GM04504 (cell line): Measurements from ENCODE around the gene STH.
"Not testable (repeated sequence)": the region's sequence is repeated elsewhere in the genome, so short reads cannot be mapped to it uniquely, and the experiment has no call there.

ENCODE experiments used
- DNase-seq: peaks from one replicate; pipeline ENCODE4 v3.0.0-alpha.2; 2012; ENCODE audit warnings: low read depth

STH gene, protein sequence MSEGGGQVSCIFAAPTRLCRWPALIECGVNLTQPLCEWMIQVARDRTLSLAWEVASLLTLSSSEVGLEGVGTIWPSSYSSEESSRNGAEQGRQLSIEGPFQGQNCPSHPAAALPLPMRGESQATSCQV

DNA sequence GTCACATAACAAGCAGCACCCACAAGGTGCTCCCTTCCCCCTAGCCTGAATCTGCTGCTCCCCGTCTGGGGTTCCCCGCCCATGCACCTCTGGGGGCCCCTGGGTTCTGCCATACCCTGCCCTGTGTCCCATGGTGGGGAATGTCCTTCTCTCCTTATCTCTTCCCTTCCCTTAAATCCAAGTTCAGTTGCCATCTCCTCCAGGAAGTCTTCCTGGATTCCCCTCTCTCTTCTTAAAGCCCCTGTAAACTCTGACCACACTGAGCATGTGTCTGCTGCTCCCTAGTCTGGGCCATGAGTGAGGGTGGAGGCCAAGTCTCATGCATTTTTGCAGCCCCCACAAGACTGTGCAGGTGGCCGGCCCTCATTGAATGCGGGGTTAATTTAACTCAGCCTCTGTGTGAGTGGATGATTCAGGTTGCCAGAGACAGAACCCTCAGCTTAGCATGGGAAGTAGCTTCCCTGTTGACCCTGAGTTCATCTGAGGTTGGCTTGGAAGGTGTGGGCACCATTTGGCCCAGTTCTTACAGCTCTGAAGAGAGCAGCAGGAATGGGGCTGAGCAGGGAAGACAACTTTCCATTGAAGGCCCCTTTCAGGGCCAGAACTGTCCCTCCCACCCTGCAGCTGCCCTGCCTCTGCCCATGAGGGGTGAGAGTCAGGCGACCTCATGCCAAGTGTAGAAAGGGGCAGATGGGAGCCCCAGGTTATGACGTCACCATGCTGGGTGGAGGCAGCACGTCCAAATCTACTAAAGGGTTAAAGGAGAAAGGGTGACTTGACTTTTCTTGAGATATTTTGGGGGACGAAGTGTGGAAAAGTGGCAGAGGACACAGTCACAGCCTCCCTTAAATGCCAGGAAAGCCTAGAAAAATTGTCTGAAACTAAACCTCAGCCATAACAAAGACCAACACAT is at the start of gene STH:
Gene STH, plus strand, starts transcription at position 264 of the 913 bp plus-strand sequence. Its CDS starts 30 bp downstream, at position 294.
- DNase-seq: no peak

DNA sequence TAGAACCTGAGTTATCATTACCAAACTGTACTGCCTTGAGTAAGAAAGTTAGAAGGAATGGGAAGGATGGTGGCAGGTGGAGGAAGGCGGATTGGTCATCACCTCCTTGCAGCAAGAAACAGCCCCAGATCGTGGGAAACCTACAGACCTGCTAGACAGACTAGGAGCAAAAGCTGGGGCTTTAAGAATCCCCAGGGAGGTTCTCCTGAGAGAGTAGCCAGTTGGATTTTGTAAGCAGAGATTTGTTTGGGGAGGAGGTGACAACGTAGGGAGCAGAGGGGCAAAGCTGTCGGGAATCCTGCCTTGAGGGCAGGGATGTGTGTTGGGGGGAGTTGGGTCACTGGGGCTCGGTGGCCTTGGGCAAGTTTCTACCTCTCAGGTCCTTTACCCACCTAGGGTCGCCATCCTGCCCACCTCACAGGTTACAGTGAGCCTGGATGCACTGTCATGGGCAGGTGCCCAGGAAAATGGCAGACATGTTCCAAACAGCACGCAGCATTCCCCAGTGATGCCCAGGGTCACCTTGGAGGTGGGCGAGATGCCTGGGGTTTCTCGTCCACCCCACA is 49.2 kb upstream of the STH start:
- DNase-seq: no peak

DNA sequence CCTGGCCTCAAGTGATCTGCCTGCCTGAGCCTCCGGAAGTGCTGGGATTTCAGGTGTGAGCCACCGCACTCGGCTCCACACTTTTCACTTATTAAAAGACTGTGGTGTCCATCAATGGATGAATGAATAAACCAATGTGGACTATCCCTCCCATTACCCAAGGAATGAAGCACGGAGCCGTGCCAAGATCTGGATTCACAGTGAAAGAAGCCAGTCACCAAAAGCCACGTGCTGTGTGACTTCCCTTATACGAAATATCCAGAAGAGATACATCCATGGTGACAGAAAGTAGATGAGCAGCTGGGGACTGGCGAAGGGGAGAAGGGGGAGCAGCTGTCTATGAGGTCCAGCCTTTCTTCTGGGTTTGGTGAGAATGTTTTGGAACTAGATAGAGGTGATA is 48.2 kb upstream of the STH start:
- DNase-seq: no peak

DNA sequence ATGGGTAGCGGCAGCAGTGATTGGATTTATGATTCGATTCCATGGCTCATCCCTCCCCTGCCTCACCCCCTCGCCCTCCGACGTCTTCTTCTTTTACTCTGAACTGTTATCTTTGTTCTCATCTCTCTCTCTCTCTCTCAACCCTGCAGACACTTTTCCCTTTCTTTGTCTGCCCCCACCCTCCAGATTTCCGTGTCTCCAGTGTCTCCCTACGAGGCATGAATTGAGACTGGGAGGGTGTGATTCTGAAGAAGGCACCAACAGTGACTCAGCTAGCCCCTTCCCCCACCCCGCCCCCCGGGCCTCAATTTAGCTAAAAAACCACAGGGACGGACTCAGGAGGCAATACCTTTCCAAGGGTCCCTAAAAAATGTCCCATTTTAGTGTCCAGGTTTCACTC is 47.6 kb upstream of the STH start:
- DNase-seq: no peak

DNA sequence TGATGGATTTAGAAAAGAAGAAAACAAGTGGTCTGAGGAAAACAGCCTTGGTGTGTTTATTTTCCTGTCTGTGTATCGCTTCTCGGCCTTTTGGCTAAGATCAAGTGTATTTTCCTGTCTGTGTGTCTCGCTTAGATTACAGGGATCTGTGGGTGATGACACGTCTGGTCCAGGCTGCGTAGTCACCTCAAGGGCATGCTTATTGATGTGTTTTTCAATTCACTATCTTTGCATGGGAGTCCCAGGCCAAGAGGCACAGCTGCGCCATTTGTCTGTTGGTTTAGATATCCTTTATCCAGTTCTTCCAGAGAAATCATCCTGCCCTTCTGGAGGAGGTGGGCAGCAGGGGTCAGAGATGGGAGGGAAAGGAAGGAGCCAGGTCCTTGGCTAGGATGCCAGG is 47.1 kb upstream of the STH start:
- DNase-seq: no peak

- no peak for DNase-seq
These were observed 46.2 kb upstream of the STH start for GRCh38 chr17:45952814-45953320.

- DNase-seq: no peak
These were observed 45.5 kb upstream of the STH start for GRCh38 chr17:45953561-45953960.

GRCh38 chr17:45954914-45955313 is 44.1 kb upstream of the STH start:
- DNase-seq: no peak

DNA sequence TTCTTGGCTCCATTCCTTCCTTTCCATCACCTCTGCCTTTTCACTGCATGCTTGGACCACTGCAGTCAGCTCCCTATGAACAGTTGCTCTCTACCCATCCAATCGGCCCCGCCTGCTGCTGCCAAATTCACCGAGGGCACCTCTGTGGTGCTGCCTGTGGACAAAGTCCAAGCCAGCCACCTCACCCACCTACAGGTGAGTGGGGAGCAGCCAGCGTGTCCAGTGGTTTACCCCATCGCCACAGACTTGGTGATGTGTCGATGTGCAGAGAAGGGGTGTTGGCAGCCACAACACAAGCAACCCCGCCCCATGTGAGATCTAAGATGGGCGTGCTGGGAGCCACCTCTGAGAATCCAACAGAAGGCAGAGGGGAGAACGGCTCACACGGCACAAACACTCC is 43.7 kb upstream of the STH start:
- no peak for DNase-seq

DNA sequence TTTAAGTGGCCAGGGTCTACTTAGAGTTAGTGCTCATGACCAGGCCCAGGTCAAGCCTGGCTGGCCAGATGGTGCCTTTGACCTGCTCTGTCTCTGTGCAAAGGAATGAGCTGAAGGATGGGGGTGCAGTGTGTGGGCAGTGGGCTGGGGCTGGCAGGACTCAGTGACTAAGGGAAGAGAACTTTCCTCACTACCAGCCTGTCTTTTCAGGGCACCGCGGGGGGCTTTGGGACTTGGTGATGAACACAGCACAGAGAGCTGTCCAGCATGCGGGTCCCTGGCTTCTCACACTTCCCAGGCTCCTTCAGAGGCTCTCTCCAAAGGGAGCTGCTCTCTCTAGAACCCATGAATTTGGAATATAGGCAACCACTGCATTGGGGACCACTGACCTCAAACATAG is 43.0 kb upstream of the STH start:
- no peak for DNase-seq

DNA sequence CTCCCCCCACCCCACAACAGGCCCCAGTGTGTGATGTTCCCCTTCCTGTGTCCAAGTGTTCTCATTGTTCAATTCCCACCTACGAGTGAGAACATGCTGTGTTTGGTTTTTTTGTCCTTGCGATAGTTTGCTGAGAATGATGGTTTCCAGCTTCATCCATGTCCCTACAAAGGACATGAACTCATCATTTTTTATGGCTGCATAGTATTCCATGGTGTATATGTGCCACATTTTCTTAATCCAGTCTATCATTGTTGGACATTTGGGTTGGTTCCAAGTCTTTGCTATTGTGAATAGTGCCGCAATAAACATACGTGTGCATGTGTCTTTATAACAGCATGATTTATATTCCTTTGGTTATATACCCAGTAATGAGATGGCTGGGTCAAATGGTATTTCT is 42.3 kb upstream of the STH start:
- DNase-seq: not testable (repeated sequence)

DNA sequence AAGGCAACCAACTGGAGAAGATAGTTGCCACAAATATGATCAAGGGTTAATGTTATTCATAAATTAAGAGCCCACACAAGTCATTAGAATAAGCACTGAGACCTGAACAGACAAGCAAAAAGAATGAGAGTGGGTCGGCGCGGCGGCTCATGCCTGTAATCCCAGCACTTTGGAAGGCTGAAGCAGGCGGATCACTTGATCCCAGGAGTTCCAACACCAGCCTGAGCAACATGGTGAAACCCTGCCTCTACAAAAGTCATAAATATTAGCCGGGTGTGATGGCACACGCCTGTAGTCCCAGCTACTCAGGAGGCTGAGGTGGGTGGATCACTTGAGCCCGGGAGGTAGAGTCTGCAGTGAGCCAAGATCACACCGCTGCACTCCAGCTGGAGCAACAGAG is 40.7 kb upstream of the STH start:
- no peak for DNase-seq

- DNase-seq: no peak
These were observed 39.9 kb upstream of the STH start for GRCh38 chr17:45958994-45959665.

DNA sequence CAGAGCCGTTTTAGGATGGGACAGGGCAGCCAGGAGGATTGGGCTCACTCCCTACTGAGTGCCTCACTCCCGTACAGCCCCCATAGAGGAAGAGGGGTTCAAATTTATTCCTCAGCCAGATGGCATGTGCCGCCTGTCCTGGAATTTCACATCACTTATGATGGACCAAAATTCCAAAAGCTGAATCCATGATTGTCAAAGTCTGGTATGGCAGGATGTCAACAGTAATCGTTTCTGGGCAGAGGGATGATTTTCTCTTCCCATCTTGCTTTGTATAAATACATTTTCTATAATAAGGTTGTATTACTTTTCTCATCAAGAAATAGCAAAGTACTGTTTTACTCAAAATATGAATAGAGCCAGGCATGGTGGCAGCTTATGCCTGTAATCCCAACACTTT is 38.7 kb upstream of the STH start:
- DNase-seq: no peak

DNA sequence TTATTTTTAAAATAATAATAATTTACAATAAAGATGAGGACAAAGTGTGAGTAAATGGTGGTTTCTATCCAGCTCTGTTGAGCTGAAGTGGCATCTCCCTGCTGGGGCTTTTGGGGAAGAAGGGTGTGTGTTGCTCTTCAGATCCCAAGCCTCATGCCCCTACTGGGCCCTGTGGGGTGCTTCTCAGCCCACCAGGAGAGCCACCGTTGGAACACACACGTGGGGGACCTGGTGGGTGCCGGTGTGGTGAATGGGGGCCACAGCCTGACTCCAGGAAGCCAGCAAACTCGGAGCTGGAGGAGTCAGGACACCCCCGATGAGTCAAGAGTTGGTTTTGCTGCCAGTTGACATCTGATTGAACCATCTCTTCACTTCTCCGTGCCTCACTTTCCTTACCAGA is 37.8 kb upstream of the STH start:
- no peak for DNase-seq

DNA sequence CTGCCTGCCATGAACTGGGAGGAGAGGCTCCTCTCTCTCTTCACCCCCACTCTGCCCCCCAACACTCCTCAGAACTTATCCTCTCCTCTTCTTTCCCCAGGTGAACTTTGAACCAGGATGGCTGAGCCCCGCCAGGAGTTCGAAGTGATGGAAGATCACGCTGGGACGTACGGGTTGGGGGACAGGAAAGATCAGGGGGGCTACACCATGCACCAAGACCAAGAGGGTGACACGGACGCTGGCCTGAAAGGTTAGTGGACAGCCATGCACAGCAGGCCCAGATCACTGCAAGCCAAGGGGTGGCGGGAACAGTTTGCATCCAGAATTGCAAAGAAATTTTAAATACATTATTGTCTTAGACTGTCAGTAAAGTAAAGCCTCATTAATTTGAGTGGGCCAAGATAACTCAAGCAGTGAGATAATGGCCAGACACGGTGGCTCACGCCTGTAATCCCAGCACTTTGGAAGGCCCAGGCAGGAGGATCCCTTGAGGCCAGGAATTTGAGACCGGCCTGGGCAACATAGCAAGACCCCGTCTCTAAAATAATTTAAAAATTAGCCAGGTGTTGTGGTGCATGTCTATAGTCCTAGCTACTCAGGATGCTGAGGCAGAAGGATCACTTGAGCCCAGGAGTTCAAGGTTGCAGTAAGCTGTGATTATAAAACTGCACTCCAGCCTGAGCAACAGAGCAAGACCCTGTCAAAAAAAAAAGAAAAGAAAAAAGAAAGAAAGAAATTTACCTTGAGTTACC is 36.7 kb upstream of the STH start:
- DNase-seq: no peak

DNA sequence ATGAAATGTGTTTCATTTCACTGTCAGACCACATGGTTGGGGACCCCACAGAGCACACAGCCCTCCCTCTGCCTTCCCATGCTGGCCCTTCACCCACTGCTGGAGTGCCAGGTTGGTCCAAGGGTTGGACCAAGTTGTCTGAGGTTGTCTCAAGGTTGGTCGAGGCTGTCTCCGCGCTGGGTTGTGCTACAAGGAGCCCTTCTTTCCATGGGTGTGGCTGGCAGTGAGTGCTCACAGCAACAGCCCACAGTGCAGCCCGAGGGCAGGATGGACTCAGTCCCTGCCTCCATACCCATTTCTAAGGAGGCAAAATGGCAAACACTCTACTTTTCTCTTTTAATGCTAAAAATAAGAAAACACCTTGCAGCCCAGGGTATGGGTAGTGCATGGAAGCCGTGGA is 35.8 kb upstream of the STH start:
- no peak for DNase-seq

DNA sequence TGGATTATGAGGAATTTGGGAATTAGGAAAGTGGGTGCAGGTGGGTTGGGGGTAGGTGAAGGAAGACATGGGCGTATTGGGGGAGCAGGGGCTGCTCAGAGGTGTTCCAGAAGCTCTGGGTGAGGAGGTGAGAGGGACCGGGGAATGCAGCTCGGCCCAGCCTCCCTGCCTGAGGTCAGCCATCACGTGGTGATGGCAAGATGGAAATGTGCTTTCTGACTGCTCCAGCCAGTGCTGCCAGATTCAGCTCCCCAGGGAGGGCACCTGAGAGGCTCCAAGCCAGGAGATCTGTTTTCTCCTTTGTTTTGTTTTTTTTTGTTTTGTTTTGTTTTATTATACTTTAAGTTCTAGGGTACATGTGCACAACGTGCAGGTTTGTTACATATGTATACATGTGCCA is 35.2 kb upstream of the STH start:
- DNase-seq: no peak

DNA sequence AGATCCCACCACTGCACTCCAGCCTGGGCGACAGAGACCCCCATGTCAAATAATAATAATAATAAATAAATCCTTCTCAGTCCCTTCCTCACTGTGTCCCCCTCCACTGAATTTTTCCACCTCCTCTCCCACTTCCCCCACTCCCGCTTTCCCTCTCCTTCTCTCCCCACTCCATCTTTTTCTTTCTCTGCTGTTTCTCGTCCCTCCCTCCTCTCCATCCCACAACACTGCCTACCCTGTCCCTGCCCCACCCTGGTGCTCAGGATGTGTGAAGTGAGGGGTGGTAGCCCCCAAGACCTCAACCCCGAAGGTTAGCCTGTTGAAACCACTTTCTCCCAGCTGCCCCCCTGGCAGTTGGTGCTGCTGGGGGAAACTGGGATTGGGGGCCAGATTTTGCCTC is 34.4 kb upstream of the STH start:
- no peak for DNase-seq

- DNase-seq: no peak
These were observed 33.2 kb upstream of the STH start for GRCh38 chr17:45965812-45966211.

- no peak for DNase-seq
These were observed 32.3 kb upstream of the STH start for GRCh38 chr17:45966606-45967280.
